Retinal pigment epithelial cell (primary cell): ENCODE measurements around the gene CBX8.
A peak's percentile ranks its signal among the peaks of the same experiment; 100 is the strongest.

ENCODE experiments used
- DNase-seq: peaks from one replicate; pipeline ENCODE4 v3.0.0-alpha.2; 2010; ENCODE audit warnings: low read depth
- H3K4me3 ChIP-seq: 2 replicates; pipeline ENCODE4 v1.5.1; 2011; ENCODE audit warnings: mild to moderate bottlenecking, low read length, control low read depth, moderate library complexity
- CTCF ChIP-seq: conservative IDR thresholded peaks from 2 replicates; pipeline ENCODE4 v1.5.1; 2011; ENCODE audit warnings: low read depth, low read length, control low read depth, inconsistent platforms

CBX8 gene

GRCh38 chr17:79837888-79838521, 41.1 kb upstream of the CBX8 start:
- H3K4me3 ChIP-seq, result peak overlapping the region; percentile 89
- TF ChIP-seq CTCF, result no peak
- DNase-seq, result no peak

- peak overlapping the region; percentile 89 for H3K4me3 ChIP-seq
- peak; percentile 53 for DNase-seq
- TF ChIP-seq CTCF, result peak; percentile 17
Observed at GRCh38 chr17:79836972-79837887, 40.4 kb upstream of the CBX8 start.

GRCh38 chr17:79836510-79836971, 39.7 kb upstream of the CBX8 start:
- H3K4me3 ChIP-seq, result no peak overlapping the region

GRCh38 chr17:79835953-79836509, 39.2 kb upstream of the CBX8 start:
- no peak overlapping the region for H3K4me3 ChIP-seq
- TF ChIP-seq CTCF, result no peak
- DNase-seq, result no peak

More at GRCh38 chr17:79836510-79836971, 39.7 kb upstream of the CBX8 start:
- TF ChIP-seq CTCF, result no peak
- no peak for DNase-seq

GRCh38 chr17:79835470-79835899, 38.6 kb upstream of the CBX8 start:
- no peak for DNase-seq
- TF ChIP-seq CTCF, result no peak
- no peak overlapping the region for H3K4me3 ChIP-seq

GRCh38 chr17:79834565-79835469, 37.9 kb upstream of the CBX8 start:
- DNase-seq, result no peak
- peak; percentile 70 for TF ChIP-seq CTCF

More at GRCh38 chr17:79834565-79835469, 37.9 kb upstream of the CBX8 start:
- no peak overlapping the region for H3K4me3 ChIP-seq
